Esophagus mucosa (tissue), 1 donor: ENCODE results near the gene PRKG1. TPM values are rescaled to one million over a fixed set of nuclear protein-coding genes. Genes with fewer than 3 reads are reported as not detected.
"Not testable (repeated sequence)": the region's sequence is repeated elsewhere in the genome, so short reads cannot be mapped to it uniquely, and the experiment has no call there.

ENCODE experiments used
- ATAC-seq: fragments of 200-7000 bp; cut with Tn5 transposase; one replicate; pipeline ENCODE4 v1.9.1; 2020
- total RNA-seq: library from RNA; stranded (reverse); gene quantifications from one replicate; pipeline ENCODE4 v1.2.4, GENCODE V29; 2023
- donor health status: DM: yes; HTN: yes; CAD: no.

PRKG1 gene
- total RNA-seq, 1 donor from 2014 or later, result 0.80 TPM

DNA sequence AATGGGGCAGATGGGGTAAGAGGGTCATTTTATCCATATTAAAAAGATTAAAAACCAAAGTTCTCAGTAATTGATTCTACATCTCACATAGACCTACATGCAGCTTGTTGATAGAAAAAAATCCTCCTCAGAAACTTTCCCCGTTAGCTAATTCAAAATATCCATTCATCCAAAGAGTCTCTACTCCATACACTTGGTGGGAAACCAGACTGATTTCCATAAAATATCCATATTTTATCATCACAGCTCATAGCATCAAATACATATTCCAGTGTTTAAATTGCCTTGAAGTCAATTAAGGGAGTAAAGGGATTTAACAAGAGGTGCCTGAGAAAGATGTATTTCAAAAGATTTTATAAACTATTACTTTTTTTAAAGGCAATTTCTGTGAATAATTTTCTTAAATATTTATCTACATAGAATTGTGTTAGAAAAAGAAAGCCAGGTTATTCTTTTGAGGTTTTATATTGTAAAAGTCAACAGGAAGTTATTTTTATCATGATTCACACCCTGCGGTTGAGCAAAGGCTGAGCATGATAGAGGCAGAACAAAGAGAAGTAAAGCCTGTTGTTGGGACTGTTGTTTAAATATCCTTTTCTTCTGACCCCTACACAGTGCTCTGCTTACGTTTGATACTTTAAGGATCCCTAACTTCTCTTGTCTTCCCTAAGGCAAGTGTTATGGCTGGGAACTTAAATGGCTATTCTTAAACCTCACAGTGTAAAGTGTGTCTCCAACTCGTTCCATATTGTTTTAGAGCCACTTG lies 266.7 kb downstream of the PRKG1 start:
- peak; percentile 43 for ATAC-seq

DNA sequence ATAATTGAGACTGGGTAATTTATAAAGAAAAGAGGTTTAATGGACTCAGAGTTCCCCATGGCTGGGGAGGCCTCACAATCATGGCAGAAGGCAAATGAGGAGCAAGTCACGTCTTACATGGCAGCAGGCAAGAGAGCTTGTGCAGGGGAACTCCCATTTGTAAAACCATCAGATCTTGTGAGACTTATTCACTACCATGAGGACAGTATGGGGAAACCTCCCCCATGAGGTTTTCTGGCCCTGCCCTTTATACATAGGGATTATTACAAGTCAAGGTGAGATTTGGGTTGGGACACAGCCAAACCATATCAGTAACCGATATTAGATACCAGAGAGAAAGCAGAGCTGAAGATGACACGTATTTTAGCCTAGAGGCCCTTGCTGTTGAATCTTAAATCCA lies 267.5 kb downstream of the PRKG1 start:
- ATAC-seq, result not testable (repeated sequence)

DNA sequence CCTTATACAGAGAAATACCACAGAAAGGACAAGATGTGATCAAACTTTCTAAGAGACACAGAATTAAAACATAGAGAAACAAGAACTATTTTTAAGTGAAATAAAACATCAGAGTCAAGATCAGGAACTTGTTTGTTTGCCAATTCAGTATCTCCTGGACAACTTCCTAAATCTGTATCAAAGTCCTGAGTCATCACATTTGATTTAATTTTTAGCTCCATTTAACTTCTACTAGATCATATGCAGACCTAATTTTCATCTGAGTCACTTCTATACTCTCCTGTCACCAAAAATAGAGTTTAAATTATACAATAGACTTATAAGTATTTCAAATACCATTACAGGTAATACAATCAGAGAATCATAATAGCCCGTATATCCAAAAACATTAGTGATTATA lies 268.1 kb downstream of the PRKG1 start:
- ATAC-seq, result no peak

DNA sequence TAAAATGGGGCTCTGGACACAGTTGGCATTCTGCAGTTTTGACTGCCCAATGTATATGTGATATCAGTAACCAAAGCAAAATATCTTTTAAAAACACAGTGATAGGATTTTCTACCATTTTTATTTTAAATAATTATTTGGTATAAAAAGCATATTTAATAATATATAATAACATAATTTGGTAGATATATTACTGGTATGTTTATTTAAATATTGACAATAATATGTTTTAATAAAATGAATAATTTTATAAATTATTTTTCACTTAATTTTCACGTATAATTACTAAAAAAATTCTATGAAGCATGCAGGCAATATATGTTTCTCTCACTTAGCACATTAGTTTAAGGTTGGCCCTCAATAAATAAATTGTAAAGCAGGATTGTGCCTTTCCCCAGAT lies 269.1 kb downstream of the PRKG1 start:
- no peak for ATAC-seq

DNA sequence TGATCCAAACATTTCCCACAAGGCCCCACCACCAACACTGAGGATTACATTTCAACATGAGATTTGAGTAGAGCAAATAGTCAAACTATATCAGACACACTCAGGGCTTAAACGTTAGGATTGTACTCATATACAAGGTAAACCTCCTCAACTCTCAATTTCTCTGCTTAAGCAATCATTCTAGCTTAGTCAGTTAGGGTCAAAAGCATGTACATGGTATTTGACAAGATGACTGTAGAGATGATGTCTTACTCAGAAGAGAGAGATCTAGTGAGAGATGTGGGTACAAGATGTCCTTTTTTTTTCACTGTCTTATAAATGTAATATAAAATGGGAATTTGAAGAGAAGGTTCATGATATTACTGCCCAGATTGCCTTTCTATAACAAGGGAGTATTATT lies 270.1 kb downstream of the PRKG1 start:
- no peak for ATAC-seq

DNA sequence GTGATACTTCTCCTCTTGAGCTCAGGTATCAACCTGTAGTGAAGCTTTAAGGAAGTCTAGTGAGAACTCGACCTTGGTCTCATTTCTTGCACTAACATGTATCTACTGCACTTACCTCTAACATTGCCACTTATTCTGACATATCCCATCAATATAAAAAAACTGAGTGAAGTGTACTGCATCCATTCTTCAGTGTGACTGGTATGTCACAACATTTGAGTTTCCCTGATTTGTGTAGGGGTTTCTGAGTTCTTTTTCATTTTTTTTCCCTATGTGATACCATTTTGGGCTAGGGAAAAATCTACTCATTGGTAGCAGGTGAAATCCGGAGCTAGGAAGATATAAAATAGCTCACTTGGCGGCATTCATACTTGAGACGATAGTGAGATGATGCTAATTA lies 274.3 kb downstream of the PRKG1 start:
- no peak for ATAC-seq

DNA sequence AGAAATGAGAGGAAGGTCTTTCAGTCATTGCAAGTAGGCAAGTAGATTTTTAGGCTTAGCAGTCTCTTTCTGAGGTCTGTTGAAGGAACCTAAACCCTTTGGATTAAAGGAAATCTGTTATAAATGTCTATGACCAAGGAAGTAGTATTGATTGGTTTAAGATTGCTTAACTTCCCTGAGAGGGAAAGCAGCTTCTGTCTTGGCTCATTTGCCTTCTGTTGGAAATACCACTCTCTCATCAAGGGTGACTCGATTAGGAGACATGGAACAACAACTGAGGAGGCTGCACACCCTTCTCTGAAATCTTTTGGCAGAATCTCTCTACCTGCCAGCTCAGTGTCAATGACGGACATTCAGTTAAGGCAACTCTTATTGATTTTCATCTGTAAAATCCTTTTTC lies 282.9 kb downstream of the PRKG1 start:
- no peak for ATAC-seq

DNA sequence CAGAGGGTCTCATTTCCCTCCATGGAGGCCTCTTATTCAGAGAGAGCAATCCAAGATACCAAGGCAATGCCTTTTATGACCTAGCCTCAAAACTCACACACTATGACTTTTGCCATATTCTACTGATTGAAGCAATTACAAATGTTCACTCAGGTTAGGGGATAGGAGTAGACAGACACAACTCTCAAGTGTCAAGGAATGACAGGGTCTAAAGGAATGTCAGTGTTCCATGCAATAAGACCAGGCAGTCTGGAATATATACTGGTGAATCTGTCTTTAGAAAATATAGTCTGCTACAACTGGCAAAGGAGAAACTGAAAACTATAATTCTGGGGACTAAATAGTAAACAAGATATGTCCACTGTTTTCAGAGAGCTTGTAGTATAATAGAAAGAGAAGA lies 283.9 kb downstream of the PRKG1 start:
- ATAC-seq, result no peak

DNA sequence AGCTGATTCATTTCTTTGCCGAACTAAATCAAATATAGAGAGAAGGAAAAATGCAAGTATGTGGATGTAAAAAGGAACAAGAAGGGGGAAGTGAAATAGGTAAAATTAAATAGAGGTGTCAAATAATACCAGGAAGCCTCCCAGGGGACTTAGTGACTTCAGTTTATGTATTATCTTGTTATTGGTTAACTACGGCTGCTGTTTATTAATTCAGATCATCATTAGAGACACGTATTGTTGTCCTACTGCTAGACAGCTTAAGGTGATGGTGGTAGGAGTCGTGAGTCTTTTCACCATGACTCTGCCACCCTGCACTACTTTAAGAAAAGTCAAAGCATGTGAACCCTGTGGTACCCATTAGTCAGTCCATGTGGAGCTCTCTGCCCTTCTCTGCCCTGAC lies 289.1 kb downstream of the PRKG1 start:
- no peak for ATAC-seq

DNA sequence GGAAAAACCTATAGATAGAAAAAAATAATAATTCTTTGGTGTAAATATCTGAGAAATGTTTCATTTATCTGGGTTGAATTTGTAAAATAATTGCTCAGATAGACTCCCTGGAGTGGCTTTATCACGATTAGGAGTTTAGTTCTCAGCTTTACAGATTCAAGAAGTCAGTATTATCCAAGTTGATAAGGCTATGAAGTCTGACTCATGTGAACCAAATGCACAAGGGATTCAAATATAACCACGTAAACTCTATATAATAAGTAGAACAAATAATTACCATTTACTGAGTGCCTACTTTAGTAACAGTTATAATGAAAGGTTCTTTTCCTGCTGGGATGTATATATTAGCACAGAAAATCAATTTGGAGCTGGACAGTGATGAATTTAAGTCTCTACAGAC lies 290.4 kb downstream of the PRKG1 start:
- no peak for ATAC-seq

DNA sequence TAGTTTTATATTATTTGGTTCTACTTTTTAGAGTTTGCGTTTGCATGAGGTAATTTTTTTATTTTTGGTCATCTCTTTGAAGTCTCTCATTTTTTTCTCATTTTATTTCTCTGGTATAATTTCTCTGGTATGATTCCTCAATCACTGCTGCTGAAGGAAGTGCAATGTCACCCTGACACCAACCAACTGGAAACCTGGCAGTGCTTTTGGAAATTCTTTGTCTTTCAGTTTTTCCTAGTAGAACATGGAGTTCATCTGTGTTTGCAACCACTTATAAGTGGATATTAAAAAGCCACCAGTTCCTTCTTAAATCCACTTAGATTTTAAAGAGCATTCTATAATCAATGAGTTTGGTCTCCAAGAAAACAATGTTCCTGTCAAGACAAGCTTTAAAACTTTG lies 291.8 kb downstream of the PRKG1 start:
- no peak for ATAC-seq

DNA sequence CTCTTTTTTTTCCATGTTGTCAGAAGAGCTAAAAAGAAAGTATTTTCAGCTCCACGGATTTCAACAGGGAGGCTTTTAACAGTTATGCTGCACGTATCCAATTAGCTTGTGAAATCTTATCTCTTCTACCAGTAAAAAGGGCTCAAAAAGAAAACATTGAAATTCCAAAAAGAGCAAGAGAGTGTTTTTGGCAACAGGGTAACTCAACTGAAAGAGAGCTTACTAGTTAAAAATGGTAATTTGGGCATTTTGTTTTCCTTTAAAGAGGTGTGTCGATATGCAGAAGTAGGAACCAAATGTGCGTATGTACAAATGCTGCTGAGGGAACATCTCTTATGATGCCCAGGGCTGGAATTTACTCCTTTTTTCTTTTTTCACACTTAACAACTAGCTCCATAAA lies 292.8 kb downstream of the PRKG1 start:
- no peak for ATAC-seq

DNA sequence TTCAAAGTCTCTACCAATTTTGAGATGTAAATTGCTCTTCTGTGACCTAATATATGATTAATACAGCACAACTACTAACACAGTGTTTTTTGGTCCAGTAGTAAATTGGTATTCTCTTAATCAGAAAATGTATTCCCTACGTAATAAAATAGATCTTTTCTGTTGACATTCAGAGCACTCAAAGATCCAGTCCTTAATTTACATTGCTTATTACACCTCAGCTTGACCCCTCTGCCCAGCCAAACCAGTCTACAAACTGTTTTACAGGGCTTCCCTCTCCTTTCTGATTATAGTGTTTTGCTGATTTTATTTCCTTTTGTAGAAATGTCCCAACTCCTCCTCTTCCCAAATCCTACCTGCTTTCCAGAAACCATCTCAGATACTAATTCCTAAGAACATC lies 293.4 kb downstream of the PRKG1 start:
- no peak for ATAC-seq

DNA sequence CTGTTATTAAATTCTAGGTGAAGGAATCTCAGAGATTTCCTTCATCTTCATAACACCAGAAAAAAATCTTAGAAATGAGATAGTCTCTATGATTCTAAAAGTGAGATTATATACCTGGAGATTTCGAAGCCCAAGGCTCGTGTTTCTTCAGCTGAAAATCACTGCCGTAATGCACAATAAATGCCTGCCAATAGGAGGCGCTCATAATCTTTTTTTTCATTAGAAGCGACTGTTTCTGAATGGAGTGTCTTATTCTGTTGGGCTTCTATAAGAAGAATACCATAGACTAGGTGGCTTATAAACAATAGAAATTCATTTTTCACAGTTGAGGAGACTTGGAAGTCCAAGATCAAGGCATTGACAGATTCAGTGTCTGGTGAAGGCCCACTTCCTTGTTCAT lies 294.7 kb downstream of the PRKG1 start:
- ATAC-seq, result no peak

DNA sequence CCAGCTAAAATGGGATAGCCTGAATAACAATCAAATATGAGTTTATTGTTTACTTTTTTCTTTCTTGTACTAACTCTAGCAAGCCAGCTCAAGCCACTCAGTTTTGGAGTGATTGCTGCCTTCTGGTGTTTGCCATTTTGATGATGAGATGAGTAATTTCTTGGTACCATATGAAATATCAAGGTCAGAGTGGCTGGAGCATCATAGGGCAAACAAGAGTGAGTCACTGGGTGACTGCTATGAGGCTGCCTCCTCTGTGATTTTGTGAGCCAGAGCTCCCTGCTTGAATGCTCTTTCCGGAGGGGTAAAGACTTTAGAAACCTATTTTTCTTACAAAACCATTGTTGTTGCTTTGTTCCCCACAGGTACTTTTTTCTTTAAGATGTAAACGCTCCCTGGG lies 295.6 kb downstream of the PRKG1 start:
- no peak for ATAC-seq

DNA sequence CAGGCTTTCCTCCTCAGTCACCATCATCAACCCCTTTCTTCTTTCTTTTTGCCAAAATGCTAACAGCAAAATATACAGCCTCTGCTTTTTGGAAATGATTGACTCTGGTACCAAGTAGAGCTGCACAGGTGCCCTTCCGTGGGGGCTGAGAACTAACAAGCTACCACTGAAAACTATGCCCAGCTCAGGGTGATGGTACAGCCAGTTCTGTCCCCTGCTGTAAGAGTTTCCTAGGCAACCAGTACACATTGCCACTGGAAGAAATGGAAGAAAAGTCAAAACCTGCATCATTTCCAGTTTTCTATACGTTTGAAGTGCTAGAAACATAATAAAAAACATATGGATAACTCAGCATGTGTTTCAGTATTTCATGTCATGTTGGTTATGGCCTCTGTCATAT lies 297.5 kb downstream of the PRKG1 start:
- ATAC-seq, result no peak

DNA sequence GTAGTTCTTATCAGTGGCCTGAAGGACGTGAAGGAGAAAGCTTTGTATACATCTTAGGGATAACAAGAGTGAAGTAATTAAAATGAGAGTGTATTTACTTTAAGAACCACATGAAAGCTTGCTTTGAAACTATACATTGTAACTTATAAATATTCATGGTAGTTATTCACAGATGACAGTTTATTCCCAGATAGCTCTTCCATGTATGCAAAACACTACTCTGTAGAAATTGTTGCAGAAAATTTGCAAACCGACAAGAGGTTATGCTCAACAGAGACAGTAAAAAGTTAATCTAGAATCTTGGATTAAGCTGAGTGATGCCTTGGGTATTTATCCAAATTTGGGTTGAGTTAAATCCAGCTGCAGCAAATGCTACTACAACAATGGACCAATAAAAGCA lies 301.5 kb downstream of the PRKG1 start:
- no peak for ATAC-seq

DNA sequence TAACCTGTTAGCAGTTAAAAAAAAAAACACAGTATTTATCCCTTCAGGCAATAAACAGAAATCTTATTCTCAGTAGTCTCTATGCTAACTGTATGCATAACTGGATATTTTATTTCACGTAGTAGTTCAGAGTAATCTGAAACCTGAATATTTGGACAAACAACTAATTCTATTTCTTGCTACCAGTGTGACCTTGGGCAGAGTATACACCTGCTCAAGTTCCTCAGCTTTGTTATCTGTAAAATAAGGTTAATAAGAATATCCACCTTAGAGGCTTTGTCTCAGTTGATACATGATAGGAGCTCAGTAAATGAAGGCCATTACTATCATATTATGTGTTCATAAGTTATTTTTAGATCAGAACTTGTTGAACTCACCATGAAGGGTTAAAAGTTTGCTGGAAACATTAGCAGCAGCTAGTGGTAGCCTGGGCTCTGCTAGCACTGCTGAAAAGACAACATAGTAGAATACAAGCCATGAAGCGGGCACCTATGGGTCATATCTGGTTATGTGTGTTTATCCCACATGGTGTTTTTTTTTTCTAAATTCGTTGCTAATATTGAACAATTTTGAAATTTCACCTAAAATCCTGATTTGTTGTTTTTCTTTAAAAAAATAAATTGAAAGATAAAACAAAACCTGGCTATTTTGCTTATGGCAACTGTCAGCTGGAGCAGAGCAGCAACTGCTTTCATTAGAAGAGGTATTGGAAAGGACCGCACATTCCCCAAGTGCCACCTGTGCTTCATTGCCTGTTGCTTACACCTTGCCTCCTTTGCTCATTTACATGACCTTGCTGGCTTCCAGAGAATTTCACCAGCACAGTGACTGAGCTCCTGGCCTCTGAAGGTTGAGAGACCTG lies 303.0 kb downstream of the PRKG1 start:
- ATAC-seq, result no peak

DNA sequence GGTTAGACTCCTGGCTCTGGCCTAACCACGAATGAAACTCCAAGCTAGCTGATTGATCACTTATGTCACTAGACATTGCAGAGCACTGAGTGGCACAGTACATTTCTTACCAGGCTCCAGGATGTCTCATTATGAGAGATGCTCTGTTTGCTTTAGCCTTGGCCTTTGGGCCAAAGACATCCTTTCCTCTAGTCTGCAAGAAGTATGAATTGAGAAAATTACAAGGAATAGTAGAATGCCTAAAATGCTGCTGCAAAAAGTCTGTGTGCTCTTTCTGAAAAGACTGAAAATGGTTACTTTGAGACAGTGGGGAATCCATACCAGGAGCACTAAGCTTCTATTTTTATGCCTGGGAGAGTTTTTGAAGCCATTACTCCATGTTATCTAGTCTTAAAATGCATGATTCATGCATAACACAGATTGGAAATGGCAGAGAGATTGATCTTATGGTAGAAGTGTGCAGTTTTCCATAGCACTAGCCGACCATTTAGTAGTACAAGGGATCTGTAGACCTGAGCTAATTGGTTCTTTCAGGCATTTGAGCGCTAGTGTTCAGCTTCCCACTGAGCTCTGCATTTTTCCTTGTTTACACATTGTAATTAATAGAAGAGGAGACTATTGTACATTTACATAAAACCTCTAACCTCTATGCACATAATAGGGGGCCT lies 303.8 kb downstream of the PRKG1 start:
- ATAC-seq, result no peak

DNA sequence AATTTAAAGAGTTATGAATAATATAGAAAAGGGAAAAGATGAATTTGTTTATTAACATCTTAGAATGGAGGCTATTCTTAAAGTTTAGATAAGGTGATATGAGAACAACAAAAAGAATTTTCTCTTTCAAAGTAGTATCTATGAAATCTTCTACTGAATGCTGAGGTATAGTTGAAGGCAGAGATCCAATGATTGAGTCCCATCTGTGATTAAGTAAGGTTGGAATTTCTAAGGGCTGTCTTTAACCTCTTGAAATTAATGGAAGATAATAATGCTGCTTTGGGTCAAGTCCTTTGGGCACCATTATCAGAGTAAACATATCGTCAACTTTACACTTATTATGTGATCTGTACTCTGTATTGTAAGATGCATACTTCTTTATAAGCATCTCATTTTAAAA lies 307.9 kb downstream of the PRKG1 start:
- ATAC-seq, result no peak

DNA sequence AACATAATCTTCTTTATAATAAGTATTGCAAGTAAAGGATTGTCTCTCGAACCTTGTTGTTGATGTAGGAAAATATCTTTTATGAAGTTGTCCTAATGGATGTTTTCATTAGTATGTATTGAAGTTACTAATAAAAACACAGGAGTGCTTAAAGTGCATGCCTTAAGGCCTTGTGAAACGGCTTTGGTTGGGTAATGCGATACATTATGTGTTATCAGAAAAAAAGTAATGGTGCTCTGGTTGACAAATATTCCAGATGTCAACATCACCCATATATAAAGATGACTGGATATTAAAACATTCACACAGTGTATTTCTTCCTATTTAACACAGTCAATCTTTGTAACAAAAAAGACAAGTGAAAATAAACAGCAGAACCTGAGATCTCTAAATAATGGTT lies 310.7 kb downstream of the PRKG1 start:
- no peak for ATAC-seq

DNA sequence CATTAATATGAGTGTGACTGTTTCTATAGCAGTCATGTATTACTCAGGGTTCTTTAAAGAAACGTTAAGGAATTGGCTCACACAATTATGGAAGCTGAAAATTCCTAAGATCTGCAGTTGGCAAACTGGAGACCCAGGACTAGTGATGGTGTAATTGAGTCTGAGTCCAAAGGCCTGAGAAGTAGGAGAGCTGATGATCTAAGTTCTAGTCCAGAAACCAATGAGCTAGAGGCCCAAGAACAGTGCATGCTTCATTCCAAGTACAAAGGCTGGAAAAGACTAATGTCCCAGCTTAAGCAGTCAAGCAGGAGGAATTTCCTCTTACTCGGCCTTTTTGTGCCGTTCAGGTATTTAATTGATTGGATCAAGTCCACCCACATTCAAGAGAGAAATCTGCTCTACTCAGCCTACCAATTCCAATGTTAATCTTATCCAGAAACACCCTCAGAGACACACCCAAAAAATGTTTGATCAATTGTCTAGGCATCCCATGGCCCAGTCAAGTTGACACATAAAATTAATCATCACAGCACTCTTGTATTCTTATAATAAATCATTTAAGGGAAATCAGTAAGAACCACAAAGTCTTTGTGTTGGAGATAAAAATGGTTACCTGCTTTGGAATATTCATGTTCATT lies 312.1 kb downstream of the PRKG1 start:
- no peak for ATAC-seq
